Pancreas (tissue), 10 donors: ENCODE measurements around the gene SHLD1. TPM values are rescaled to one million over a fixed set of nuclear protein-coding genes. Genes with fewer than 3 reads are reported as not detected.

Source experiments
- ATAC-seq, 4 donors: fragments of 200-7000 bp; cut with Tn5 transposase; one replicate each; pipeline versions ENCODE4 v1.8.0 to v1.9.1; 2020; ENCODE audit warnings: mild to moderate bottlenecking in 4 of 4, moderate library complexity in 4 of 4
- DNase-seq, 6 donors: peaks; one replicate each; pipeline ENCODE4 v3.0.0-alpha.2; 2020
- FAIRE-seq: peaks from 2 replicates; lab custom pipeline; 2012; peaks lifted over from hg19 to GRCh38; lab: Jason Lieb, UNC
- H3K27ac ChIP-seq, 4 donors: fragments of 200-600 bp; sonication (generic); 1 replicate in 3 of 4; 2 replicates in 1 of 4; pipeline versions ENCODE4 v1.5.0 to v1.8.0; 2020
- H3K27me3 ChIP-seq, 4 donors: fragments of 200-600 bp; one replicate each; pipeline ENCODE4 v1.8.0; 2021
- H3K36me3 ChIP-seq, 3 donors: fragments of 200-600 bp; sonication (generic) in 1 of 3; one replicate each; pipeline versions ENCODE4 v1.5.0 to v1.8.0; 2020 to 2021
- H3K4me1 ChIP-seq, 3 donors: fragments of 200-600 bp; one replicate each; pipeline ENCODE4 v1.8.0; 2021
- H3K4me3 ChIP-seq, 4 donors: fragments of 200-600 bp; sonication (generic) in 2 of 4; one replicate each; pipeline versions ENCODE4 v1.5.0 to v1.8.0; 2020 to 2021
- H3K9me3 ChIP-seq, 4 donors: fragments of 200-600 bp; one replicate each; pipeline ENCODE4 v1.8.0; 2021
- WGBS, 2 donors: extraction: QIAGEN DNeasy Blood & Tissue Kit; methylation state at CpG; one replicate each; pipeline ENCODE4 v1.1.7; 2013; 5-methylcytosine and 5-hydroxymethylcytosine counted together
- intact Hi-C, 3 donors: fragments of 100-400 bp; cut with DNase I; formaldehyde crosslinking; loops; one replicate each; pipeline versions ENCODE4 v1.11.1 to v1.14.2; 2022
- polyA plus RNA-seq, 2 donors: library from polyadenylated mRNA; stranded (reverse); fragments of 200-250 nt; gene quantifications; one replicate each; pipeline ENCODE4 v1.2.3, GENCODE V29; 2013
- total RNA-seq, 6 donors: library from RNA; stranded (reverse); fragmentation: NEBNext Ultra II Directional in 4 of 6; extraction: Animal tissue kit (Norgen Biotek cat#: 25700) in 4 of 6; gene quantifications; one replicate each; pipeline versions ENCODE4 v1.2.1 to v1.2.4, GENCODE V29; 2021 to 2023
- TF ChIP-seq, protein P1 (sequence below), 4 donors: fragments of 200-600 bp; sonication (generic) in 3 of 4; IDR thresholded peaks; one replicate each; pipeline versions ENCODE4 v1.5.0 to v1.8.0; 2021; ENCODE audit warnings: antibody characterized with exemption in 4 of 4
- donor health status: healthy with polysubstance abuse.
- donor health status: DM: no; HTN: no; CAD: no; lungs with moderate emphysema.
- donor health status: DM: no; HTN: no; CAD: no.
- donor health status: control.
- donor health status: control.
- donor health status: Bipolar disorder and iron deficiency.
- donor health status: DM: yes; HTN: yes; CAD: no.
- donor health status: DM: no; HTN: no; CAD: no.
- donor health status: DM: no; HTN: no; CAD: no.
- donor health status: DM: yes; HTN: yes; CAD: no.

The SHLD1 gene
- total and polyA plus RNA-seq, 8 donors: 2.1 to 6.6 (median 3.4) TPM

DNA sequence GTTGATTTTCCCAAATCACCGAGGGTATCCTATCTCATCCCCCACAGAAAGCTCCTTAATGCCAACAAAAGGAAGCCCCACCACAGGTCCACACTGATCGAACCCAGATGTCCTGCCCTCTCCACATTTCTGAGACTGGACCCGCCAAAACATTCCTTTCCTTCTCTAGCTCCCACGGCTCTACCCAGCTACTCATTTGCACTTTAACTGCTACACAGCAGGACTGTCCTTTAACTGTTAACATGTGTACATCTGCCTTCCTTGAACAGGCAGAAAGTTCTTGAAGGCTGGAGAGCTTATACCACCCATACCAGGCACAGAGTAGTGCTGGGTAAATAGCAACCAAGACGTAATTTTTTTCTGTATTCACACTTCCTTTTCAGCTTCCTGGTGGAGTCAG lies 131.5 kb downstream of the SHLD1 start:
- intact Hi-C loops: no loop called here
- Histone ChIP-seq H3K36me3 (no peaks in the 10 kb centered on the region), H3K4me3 (no peak overlapping the region), H3K4me1 (no peaks in the 10 kb centered on the region), H3K27ac (no peak overlapping the region), H3K27me3 (no peaks in the 10 kb centered on the region), H3K9me3 (no peaks in the 10 kb centered on the region)
- TF ChIP-seq, protein P1, sequence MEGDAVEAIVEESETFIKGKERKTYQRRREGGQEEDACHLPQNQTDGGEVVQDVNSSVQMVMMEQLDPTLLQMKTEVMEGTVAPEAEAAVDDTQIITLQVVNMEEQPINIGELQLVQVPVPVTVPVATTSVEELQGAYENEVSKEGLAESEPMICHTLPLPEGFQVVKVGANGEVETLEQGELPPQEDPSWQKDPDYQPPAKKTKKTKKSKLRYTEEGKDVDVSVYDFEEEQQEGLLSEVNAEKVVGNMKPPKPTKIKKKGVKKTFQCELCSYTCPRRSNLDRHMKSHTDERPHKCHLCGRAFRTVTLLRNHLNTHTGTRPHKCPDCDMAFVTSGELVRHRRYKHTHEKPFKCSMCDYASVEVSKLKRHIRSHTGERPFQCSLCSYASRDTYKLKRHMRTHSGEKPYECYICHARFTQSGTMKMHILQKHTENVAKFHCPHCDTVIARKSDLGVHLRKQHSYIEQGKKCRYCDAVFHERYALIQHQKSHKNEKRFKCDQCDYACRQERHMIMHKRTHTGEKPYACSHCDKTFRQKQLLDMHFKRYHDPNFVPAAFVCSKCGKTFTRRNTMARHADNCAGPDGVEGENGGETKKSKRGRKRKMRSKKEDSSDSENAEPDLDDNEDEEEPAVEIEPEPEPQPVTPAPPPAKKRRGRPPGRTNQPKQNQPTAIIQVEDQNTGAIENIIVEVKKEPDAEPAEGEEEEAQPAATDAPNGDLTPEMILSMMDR (IDR thresholded peaks at IDR 0.05): no peak
- ATAC-seq (peak in 1 of 4 donors; percentile 17), FAIRE-seq (no peak), DNase-seq (no peak)
- 53 to 63% methylated on average over 5 of the region's 5 CpGs for WGBS, 2 donors

DNA sequence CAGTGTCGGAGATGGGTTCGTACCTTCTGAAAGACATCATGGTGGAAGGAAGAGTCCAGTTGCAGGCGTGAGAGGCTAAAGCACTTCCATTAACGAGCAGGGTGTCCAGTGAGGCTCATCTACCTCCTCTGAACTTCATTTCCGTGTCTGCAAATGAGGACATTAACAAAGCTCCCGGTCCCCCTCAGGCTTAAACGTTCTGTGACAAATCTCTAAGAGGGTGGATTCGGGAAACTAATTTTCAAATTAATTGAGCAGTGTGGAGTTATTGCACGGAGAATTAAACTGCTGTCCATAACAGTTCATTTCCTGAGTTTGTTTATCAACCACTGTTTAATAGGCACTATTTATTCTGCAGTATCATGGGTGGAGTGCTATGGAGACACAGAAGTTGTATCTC lies 132.0 kb downstream of the SHLD1 start:
- Histone ChIP-seq H3K27ac (no peak overlapping the region), H3K4me3 (no peak overlapping the region), H3K27me3 (no peaks in the 10 kb centered on the region), H3K4me1 (no peaks in the 10 kb centered on the region), H3K36me3 (no peaks in the 10 kb centered on the region), H3K9me3 (no peaks in the 10 kb centered on the region)
- WGBS, 2 donors: 76 to 78% methylated on average over 9 of the region's 9 CpGs
- FAIRE-seq: no peak
- TF ChIP-seq, protein P1 (IDR thresholded peaks at IDR 0.05): no peak
- DNase-seq: no peak
- ATAC-seq: peak in 1 of 4 donors; percentile 22
- intact Hi-C loops: no loop called here

DNA sequence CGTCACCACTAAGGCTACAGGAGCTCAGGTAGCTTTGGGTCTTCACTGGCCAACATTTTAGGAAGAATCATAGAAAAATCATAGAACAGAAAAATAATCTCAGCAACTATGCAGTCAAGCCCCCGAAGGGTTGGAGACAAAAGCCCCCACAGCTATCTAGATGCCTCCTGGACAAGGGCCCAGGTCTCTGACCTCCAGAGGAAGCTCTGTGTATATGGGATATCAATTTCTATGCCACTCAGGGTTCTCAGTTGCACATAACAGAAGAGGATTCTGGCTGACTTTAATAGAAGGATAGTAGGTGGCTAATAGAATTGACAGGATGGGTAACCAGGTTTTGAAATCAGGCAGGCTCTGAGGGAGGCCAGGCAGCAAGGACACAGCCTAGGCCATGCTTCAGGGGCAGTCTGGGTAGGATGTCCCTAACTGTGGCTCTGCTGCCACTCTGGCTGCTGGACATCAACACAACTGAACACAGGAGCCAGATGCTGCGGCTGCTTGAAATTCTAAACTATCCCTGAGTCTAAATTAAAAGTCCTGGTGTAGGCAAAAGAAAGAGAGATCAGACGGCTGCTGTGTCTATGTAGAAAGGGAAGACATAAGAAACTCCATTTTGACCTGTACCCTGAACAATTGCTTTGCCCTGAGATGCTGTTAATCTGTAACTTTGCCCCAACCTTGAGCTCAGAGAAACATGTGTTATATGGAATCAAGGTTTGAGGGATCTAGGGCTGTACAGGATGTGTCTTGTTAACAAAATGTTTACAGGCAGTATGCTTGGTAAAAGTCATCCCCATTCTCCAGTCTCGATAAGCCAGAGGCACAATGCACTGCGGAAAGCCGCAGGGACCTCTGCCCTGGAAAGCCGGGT lies 134.5 kb downstream of the SHLD1 start:
- H3K4me3 ChIP-seq: no peak overlapping the region
- DNase-seq: no peak
- H3K4me1 ChIP-seq: no peaks in the 10 kb centered on the region
- H3K9me3 ChIP-seq: no peaks in the 10 kb centered on the region
- intact Hi-C loops: no loop called here
- no peak for FAIRE-seq
- H3K36me3 ChIP-seq: no peaks in the 10 kb centered on the region
- ATAC-seq: no peak
- WGBS, 2 donors: 82 to 88% methylated on average over 8 of the region's 8 CpGs
- TF ChIP-seq, protein P1 (IDR thresholded peaks at IDR 0.05): no peak
- no peaks in the 10 kb centered on the region for H3K27me3 ChIP-seq
- no peak overlapping the region for H3K27ac ChIP-seq

DNA sequence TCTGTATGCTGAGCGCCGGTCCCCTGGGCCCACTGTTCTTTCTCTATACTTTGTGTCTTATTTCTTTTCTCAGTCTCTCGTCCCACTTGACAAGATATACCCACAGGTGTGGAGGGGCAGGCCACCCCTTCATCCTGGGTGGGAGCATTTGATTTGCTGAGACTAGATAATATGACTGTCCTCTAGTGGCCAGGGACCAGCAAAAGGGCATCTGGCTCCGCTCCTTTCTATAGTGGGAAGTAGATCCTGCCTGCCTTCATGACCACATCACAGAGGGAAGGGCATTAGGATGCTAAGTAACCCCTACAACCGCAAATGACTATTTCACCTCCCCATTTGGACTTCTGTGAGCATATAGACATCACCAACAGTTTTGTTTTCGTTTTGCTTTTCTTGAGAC lies 135.7 kb downstream of the SHLD1 start:
- 80 to 83% methylated on average over 6 of the region's 6 CpGs for WGBS, 2 donors
- no peak for DNase-seq
- H3K27me3 ChIP-seq: no peaks in the 10 kb centered on the region
- no peaks in the 10 kb centered on the region for H3K36me3 ChIP-seq
- TF ChIP-seq, protein P1 (IDR thresholded peaks at IDR 0.05): no peak
- FAIRE-seq: no peak
- no peak for ATAC-seq
- intact Hi-C loops: no loop called here
- no peak overlapping the region for H3K27ac ChIP-seq
- no peak overlapping the region for H3K4me3 ChIP-seq
- H3K4me1 ChIP-seq: no peaks in the 10 kb centered on the region
- no peaks in the 10 kb centered on the region for H3K9me3 ChIP-seq

DNA sequence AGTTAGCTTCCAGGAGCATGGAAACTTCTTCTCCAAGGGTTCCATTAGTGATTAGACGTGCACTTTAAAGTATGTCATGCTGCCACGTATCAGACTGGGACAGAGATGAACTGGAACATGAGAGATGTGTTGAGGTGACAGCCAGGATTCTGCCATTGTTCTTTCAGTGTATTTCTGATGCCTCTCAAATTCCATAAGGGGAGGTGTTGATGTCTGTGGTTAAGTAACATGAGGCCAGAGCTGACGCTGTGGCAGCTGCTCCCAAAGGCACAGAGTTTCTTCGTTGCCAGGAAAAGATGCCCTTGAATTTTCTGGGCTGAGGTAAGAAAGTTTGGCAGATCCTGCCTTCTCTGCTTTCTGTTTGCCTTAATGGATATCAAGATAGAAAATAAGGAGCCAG lies 136.6 kb downstream of the SHLD1 start:
- FAIRE-seq: no peak
- intact Hi-C loops: no loop called here

More for the DNA sequence above, 136.6 kb downstream of the SHLD1 start:
- H3K4me1 ChIP-seq: no peaks in the 10 kb centered on the region
- 48 to 49% methylated on average over 4 of the region's 4 CpGs for WGBS, 2 donors
- H3K27ac ChIP-seq: no peak overlapping the region
- DNase-seq: peak in 1 of 6 donors; percentile 23
- H3K27me3 ChIP-seq: no peaks in the 10 kb centered on the region
- peak in 2 of 4 donors; percentile 50 to 74 for ATAC-seq
- H3K9me3 ChIP-seq: no peaks in the 10 kb centered on the region
- H3K4me3 ChIP-seq: no peak overlapping the region
- no peaks in the 10 kb centered on the region for H3K36me3 ChIP-seq
- TF ChIP-seq, protein P1 (IDR thresholded peaks at IDR 0.05): no peak
